HG03159 (cell line): ENCODE results near the gene AGAP3.

Source experiments
- ATAC-seq: cut with Tn5 transposase; IDR thresholded peaks from one replicate; pipeline ENCODE4 v1.9.1; 2021; ENCODE audit warnings: mild to moderate bottlenecking, moderate library complexity; ENCODE audit not compliant: unreplicated experiment

The AGAP3 gene

DNA sequence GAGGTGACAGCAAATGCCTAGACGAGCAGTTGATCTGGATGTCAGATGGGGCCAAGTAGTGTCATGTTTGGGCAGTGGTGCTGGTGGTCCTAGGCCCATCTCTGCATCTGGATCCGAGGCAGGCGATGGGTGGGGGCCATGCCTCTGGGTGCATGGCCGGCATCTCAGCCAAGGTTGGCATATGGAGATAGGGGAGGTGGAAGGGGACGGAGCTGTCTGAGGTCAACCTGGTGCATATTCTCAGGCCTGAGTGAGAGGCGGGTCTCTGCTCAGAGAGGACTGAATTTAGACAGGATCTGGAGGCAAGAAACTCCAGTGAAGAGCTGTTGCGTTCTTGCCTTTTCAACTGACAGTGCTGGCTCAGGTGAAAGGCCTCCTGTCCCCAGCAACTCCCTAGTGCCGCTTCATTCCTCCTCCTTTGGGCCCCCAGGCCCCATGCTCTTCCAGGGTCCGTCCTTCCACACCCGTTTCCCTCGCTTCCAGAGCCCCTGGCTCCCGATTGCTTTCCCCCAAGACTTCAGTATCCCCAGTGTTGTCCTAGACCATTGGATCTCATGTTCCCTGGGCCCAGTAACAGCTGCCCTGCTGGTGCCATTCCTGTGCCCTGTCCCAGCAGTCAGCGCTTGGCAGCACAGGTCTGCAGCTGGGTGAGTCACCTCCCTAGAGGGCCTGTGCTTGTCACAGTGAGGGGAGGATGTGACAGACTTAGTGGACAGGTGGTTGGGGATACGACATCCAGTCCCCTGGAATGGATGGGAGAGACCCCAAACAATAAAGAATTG lies 48.7 kb downstream of the AGAP3 start:
- ATAC-seq: no peak

GRCh38 chr7:151135525-151135845 lies 49.2 kb downstream of the AGAP3 start:
- ATAC-seq: no peak

DNA sequence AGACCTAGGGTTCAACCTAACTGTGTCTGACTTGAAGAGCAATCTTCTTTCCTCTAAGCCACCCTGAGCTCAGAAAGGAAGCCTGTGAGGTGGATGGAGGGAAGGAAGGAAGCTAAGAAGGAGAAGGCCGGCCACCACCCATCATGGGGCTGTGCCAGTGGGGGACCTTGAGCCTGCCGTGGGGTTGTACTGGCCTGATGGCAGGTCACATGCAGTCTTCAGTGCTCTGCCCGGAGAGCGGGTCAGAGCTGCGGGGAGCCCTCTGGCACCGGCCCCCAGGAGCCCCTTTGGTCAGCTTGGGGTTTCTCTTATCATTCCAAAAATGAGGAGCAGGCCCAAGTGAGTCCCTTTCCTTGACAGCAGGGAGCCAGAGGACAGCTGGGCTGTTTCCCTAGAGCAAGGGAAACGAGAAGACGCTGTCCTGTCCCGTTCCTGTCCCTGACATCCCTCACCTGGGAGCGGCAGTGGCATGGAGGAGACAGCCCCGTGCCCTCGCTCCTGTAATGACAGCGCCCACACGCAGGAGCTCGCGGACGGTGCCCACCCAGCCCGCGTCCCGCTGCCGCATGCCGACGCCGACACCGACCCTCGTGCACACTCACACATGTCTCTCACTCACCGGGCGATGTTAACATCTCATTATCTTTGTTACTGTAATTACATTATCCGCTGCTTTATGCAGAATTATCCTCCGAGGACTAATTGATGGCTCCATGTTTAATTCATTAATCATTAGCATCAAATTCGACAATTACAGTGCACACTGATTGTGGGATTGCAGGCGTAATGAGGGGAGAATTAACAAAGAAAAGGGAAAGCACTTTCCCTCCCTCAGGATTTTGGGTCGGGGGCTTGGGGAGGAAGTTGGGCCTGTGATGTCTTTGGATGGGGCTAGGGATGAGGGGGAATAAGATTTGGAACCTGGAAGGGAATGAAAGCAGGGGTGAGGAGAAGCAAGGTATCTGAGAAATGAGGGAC lies 49.9 kb downstream of the AGAP3 start:
- ATAC-seq: no peak

DNA sequence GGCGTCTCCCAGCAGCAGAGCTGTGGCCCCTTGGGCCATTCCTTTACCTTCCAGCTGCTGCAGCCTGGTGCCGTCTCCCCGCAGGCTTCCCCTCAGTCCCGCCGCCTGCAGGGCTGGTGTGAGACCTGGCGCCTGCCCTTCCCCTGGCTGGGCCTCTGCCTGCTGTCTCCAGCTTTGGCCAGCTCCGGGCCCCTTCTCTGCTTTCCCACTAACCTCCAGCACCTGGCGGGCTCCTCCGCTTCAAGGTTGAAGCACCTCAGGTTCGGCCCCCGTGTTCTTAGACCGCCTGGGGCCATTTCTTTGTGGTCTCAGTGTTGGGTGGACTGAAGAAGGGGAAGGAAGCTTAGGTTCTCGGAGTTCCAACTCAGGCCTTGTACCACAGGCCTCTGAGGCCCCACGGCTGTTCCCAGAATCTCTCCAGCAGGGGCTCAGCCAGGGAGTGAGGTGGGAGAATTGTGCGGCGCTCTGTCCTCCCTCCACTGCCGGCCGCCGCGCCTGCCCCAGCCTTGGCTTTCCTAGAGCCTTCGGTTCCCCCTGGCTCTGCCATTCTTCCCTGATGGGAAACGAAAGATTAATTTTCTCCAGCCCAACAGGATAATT lies 50.9 kb downstream of the AGAP3 start:
- no peak for ATAC-seq

- ATAC-seq: no peak
These were observed 51.5 kb downstream of the AGAP3 start for GRCh38 chr7:151137791-151138152.

GRCh38 chr7:151138153-151138851 lies 52.0 kb downstream of the AGAP3 start:
- no peak for ATAC-seq

GRCh38 chr7:151139071-151139790 lies 53.0 kb downstream of the AGAP3 start:
- ATAC-seq: no peak

DNA sequence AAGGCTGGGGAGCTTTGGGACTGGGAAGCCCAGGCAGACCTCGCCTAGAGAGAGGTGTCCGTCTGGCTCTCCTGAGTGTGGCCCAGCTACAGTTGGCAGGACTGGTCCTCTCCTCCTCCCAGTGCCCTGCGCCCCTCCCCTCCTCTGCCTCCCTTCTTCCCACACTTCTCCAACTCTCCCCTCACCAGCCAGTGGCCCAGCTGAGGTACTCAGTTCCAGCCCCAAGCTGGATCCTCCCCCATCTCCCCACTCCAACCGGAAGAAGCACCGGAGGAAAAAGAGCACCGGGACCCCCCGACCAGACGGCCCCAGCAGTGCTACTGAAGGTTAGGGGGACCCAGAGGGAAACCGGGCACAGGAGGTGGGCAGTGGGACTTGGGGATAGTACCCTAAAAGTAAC lies 53.5 kb downstream of the AGAP3 start:
- no peak for ATAC-seq

DNA sequence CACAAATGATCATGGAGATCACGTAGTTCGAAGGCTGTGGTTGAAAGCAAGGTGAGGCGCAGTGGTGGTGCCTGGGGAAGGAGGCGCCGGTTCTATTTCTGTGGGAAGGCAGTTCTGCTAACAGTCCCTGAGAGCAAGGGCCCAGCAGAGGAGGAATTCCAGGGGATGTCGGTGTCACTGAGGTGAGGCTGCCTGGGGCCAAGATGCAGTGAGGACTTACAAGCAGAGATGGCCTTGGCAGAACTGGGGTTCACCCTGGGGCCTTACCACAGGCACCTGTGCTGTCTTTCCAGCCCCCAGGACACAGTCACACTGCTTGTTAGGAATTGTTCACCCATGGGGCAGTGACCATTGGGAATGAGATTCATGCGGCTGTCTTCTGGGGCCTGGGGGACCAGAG lies 54.6 kb downstream of the AGAP3 start:
- no peak for ATAC-seq

DNA sequence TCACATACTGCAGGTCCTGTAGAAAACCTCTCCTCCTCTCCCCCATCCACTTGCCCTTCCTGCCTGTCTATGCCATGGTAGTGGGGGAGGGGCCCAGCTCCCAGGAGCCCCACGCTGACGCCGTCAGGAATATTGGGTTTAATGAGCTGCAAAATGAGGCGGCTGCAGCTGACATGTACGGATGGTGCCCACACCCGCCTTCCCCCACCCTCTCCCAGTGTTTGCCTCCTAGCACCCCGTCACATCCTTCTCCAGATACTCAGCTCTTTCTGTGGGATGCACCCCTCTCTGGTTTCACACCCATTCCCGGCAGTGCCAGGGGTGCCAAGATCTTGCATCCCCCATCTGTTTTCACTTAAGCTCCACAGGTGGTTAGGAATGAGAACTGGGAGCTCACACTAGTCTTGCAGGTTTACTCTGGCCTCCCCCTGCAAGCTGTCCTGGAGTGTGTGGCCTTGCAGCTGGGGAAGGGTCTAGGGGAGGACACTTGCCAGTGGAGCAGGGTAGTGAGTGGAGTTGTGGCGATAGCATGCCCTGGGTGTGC lies 55.1 kb downstream of the AGAP3 start:
- no peak for ATAC-seq

DNA sequence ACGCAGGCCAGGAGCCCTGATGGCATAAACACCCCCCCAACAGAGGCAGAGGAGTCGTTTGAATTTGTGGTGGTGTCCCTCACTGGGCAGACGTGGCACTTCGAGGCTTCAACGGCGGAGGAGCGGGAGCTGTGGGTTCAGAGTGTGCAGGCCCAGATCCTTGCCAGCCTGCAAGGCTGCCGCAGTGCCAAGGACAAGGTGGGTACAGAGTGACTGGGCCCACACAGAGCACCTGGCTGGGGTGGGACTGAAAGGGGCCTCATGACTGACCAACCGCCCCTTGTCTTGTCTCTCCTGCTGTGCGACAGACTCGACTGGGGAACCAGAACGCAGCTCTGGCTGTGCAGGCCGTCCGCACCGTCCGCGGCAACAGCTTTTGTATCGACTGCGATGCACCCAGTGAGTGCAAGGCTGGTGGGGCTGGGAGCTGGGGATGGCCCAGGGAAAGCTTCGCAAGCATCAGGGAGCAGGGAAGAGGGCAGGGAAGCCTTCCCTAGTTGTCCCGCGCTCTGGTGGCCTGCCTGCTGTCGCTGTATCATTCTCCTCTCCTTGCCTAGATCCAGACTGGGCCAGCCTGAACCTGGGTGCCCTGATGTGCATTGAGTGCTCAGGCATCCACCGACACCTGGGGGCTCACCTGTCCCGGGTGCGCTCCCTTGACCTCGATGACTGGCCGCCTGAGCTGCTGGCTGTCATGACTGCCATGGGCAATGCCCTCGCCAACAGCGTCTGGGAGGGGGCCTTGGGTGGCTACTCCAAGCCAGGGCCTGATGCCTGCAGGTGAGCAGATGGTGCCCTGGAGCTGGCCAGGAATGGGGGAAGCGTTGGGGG lies 55.8 kb downstream of the AGAP3 start:
- no peak for ATAC-seq

GRCh38 chr7:151142686-151143040 lies 56.4 kb downstream of the AGAP3 start:
- no peak for ATAC-seq

DNA sequence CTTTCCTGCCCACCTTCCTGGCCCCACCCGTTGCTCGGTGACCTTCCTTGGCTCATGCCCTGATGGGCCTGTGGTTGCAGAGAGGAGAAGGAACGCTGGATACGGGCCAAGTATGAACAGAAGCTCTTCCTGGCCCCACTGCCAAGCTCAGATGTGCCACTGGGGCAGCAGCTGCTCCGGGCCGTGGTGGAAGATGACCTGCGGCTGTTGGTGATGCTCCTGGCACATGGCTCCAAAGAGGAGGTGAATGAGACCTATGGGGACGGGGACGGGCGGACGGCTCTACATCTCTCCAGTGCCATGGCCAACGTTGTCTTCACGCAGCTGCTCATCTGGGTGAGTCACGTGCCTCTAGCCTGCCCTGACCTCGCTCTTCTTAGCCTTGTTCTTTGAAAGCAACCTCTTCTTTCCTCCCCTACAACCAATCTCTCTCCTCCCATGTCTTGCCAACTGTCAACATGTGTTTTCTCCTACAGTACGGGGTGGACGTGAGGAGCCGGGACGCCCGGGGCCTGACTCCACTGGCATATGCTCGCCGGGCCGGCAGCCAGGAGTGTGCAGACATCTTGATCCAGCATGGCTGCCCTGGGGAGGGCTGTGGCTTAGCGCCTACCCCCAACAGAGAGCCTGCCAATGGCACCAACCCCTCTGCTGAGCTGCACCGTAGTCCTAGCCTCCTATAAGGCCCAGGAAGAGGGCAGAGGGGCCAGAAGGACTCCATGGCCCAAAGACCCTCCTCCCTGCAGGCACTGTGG lies 57.2 kb downstream of the AGAP3 start:
- ATAC-seq: no peak

GRCh38 chr7:151144387-151144786 lies 58.1 kb downstream of the AGAP3 start:
- ATAC-seq: no peak

DNA sequence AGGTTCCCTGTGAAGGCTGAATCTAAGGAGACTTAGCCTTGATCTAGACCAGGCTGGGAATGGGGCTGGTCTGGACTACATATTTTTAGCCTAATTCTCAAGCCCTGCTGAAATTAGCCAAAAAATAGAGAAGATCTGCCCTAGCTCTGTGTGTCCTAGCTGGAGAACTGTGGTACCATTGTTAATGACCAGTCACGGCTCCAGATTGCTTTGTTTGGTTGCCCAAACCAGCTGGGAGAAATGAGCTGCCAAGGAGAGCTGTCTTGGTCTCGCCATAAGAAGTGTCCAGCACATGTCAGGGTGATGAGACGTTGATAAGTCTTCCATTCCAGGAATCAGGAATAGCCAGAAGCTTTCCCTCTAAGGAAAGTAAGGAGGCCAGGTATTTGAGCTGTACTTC lies 60.5 kb downstream of the AGAP3 start:
- ATAC-seq: no peak

GRCh38 chr7:151148319-151149259 lies 62.3 kb downstream of the AGAP3 start:
- ATAC-seq: no peak

- ATAC-seq: no peak
These were observed 64.1 kb downstream of the AGAP3 start for GRCh38 chr7:151150388-151150787.
